Head of caudate nucleus (tissue), 42 donors: ENCODE data around the gene MYOM1.
"Not testable (repeated sequence)": the region's sequence is repeated elsewhere in the genome, so short reads cannot be mapped to it uniquely, and the experiment has no call there.

ENCODE experiments used
- DNase-seq, 42 donors: peaks; one replicate each; pipeline versions ENCODE4 v3.0.0 to v3.0.0-alpha.2; 2020 to 2021; ENCODE audit warnings: mixed read lengths in 7 of 42
- intact Hi-C: fragments of 100-400 bp; cut with DNase I; formaldehyde crosslinking; loops from one replicate; pipeline ENCODE4 v1.15.0; 2022

The MYOM1 gene

DNA sequence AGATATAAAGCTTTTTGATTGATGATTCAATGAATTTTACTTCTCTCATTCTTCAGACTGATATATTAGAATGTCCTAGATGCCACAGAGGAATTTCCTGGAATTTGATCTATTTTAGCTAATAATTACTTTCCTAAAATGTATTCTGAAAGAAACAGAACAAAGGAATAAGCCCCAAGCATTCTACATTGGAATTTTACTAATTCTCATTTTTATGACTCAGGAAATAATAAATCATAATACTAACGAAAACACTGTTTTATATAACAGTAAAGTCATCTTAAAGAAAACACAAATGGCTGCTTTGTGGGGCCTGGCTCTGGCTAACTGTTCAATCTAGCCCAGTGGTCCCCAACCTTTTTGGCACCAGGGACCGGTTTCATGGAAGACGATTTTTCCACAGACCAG, 138.2 kb downstream of the MYOM1 start:
- DNase-seq, result no peak
- intact Hi-C loops, result no loop called here

GRCh38 chr18:3079653-3080052, 140.1 kb downstream of the MYOM1 start:
- DNase-seq, result no peak
- intact Hi-C loops, result no loop called here

DNA sequence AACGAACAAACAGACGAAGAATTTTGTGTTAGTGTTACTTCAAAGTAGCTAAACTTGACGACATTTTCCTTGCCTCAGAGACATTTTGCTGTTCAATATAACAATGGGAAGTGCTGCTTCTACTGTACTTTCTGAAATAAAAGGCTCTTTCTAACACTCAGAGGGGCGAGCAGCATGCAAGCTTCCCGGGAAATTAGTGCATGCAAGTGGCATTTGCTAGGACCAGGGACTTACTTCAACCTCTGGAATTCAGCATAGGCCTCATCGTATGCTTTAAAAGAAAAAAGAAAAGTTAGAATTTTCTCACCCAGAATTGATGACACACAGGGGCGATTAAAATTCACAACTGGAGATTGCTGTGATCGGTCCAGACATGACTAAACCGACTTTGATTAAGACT, 144.3 kb downstream of the MYOM1 start:
- peak in 1 of 42 donors; percentile 3 for DNase-seq
- intact Hi-C loops, result no loop called here

DNA sequence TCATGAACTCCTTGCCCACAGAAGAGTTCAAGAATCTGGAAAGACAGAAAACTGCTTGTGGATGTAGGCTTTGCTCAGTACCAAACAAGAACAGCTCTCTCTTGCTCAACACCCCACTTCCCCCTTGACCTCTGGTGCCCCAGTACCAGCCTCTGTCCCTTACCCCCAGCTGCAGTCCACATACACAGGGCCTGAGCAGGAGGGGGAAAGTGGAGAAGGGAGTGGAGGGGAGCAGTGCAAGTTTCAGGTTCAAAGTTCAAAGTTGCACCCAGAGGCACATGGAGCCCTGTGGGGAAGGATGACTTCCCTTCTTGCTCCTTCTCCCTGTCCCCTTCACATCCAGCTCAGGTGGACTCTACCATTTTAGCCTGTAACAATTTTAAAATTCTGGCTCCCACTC, 145.7 kb downstream of the MYOM1 start:
- intact Hi-C loops, result no loop called here
- peak in 1 of 42 donors; percentile 16 for DNase-seq

GRCh38 chr18:3073353-3073752, 146.4 kb downstream of the MYOM1 start:
- intact Hi-C loops, DNase-seq: not testable (repeated sequence)

DNA sequence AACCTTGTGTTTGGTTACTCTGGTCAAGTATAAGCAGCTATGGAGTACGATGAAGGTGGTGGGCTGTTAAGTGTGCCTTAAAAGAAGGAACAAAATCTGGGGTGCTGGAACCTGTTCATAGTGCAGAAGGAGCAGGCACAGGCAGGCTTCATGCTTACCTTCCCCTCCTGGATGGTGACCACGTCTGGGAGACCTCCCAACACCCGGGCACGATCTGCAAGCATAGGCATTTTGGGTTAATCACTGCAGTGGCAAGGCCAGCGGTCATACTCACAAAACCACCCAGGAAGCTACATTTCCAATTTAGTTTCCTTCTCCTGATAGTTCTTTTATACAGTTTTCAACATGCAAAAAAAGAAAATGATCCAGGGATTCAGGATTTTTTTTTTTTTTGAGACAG, 148.1 kb downstream of the MYOM1 start:
- intact Hi-C loops, result no loop called here
- DNase-seq, result peak in 1 of 42 donors; percentile 1

- peak in 2 of 42 donors; percentile 10 to 17 for DNase-seq
- intact Hi-C loops, result no loop called here
These were observed 149.9 kb downstream of the MYOM1 start for GRCh38 chr18:3069671-3070433.

DNA sequence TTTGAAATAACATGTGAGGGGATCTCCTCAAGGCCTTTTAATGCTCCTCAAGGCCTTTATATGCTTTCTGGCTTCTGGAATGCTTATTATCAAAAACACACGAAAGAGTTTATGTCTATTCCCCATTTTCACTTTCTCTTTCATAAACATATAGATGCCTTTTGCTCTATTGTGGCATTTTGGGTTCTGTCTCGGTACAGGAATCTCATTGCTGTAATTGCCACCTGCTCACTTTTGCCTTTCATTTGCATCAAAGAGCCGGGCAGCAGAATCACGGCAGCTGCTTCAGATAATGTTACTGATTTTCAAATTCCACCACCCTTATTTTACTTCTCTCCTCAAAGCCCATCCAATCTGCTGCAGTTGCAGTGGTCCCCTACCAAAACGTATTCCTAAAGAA, 152.0 kb downstream of the MYOM1 start:
- peak in 1 of 42 donors; percentile 3 for DNase-seq
- intact Hi-C loops, result no loop called here

GRCh38 chr18:3067165-3067661, 152.6 kb downstream of the MYOM1 start:
- intact Hi-C loops, result no loop called here
- peak in 2 of 42 donors; percentile 21 to 23 for DNase-seq

GRCh38 chr18:3066341-3067110, 153.2 kb downstream of the MYOM1 start:
- intact Hi-C loops, result no loop called here

DNA sequence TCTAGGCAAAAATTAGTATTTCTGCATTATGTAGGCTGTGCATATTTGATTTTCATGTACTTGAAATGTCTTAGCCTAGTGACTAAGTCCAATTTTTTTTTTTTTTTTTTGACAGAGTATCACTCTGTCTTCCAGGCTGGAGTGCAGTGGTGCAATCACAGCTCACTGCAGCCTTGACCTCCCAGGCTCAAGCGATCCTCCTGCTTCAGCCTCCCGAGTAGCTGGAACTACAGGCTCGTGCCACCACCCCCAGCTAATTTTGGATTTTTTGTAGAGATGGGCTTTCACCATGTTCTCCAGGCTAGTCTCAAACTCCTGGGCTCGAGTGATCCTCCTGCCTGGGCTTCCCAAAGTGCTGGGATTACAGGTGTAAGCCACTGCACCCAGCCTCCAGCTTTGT, 156.0 kb downstream of the MYOM1 start:
- DNase-seq, result peak in 2 of 42 donors; percentile 0 to 34
- intact Hi-C loops, result loop anchor here (5.0 kb wide), 1 partner anchor 131 kb away; no protein-coding TSS in a partner anchor

More at GRCh38 chr18:3066341-3067110, 153.2 kb downstream of the MYOM1 start:
- peak in 1 of 42 donors; percentile 16 for DNase-seq

- intact Hi-C loops, result loop anchor here (5.0 kb wide), 1 partner anchor 131 kb away; no protein-coding TSS in a partner anchor
- peak; percentile 57 to 89 (median 76) for DNase-seq
These were observed 156.7 kb downstream of the MYOM1 start for GRCh38 chr18:3062798-3063680.

GRCh38 chr18:3061581-3062312, 158.0 kb downstream of the MYOM1 start:
- intact Hi-C loops, result loop anchor here (5.0 kb wide), 1 partner anchor 129 kb away; no protein-coding TSS in a partner anchor
- no peak for DNase-seq

- peak in 1 of 42 donors; percentile 17 for DNase-seq
- intact Hi-C loops, result loop anchor here (5.0 kb wide), 1 partner anchor 129 kb away; no protein-coding TSS in a partner anchor
These were observed 158.8 kb downstream of the MYOM1 start for GRCh38 chr18:3060667-3061580.

- no peak for DNase-seq
- intact Hi-C loops, result no loop called here
These were observed 160.5 kb downstream of the MYOM1 start for GRCh38 chr18:3059272-3059671.

DNA sequence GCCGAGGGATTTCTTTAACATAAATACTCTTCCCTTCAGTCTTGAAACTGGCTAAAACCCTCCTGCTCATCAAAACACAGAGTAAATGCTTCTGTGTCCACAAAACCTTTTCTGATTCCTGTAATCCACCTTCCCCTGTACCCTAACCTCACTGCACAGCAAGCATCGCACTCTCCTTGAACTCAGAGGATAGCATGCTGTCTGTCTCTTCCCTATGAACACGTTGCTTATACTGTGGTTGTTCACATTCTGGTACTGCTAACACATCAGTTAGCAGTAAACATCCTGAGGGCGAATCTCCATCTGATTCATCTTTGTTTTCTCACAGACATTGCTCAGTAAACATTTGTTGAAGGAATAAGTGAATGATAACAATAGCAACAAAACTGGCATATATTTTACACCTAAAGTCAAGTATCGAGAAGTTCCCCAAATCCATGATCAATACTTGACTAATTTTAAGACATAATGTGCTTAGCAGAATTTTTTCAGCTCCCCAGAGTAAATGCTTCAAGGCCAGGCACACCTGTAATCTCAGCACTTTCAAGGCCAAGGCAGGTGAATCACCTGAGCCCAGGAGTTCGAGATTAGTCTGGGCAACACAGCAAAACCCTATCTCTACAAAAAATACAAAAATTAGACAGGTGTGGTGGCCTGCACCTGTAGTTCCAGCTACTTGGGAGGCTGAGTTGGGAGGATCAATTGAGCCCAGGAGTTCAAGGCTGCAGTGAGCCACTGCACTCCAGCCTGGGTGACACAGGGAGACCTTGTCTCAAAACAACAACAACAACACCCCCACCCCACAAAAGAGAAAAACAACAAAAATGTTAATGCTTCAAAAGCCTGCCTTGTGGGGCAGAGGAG, 161.2 kb downstream of the MYOM1 start:
- DNase-seq, result no peak
- intact Hi-C loops, result no loop called here
